SK-N-SH (cell line): Measurements from ENCODE around the gene TMEM266.

ENCODE experiments used
- ELF1 ChIP-seq: IDR thresholded peaks from 2 replicates; pipeline ENCODE4 v1.4.0; 2012
- TAF1 ChIP-seq: IDR thresholded peaks from 2 replicates; pipeline ENCODE4 v1.6.1; 2012; ENCODE audit warnings: low read depth, mild to moderate bottlenecking, low read length, moderate library complexity, borderline replicate concordance

DNA sequence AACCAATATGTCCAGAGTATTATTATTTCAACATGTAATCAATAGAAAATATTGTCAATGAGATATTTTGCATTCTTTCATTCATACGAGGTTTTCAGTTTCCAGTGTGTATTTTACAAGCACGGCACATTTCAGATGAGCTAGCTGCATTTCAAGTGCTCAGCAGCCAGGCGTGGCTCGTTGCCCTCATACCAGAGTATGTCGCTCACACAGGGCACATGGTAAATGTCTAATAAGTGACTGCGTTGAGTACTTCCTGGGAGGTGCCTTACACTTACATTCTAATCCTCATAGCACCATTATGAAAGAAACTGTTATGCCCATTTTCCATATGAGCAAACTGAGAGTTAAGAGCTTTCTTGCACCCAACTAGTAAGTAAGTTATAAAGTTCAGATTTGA, 47.4 kb downstream of the TMEM266 start:
- no peak for TF ChIP-seq TAF1
- no peak for TF ChIP-seq ELF1
